ENCODE results near the gene NDRG3. TPM values are rescaled to one million over a fixed set of nuclear protein-coding genes. Genes with fewer than 3 reads are reported as not detected.

NDRG3 gene
- total and polyA plus RNA-seq, 4 donors: 12.2 to 20.8 (median 17.7) TPM

DNA sequence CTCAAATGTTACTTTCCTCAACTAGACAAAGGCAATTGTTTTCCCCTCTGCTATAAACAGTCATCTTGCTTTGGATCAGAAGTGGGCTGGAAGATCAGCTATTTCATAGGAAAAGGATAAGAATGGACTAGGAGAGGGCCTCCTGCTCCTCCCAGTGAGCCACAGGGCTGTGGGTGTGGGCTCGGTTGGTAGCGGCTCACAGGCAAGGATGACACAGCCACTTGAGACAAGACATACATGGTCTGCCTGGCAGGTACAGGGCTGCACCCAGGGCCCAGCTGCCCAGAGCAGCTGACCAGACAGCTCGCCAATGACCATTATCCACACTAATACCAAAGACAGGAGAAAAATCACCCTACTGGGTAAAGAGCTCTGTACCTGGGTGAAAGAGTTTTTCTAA, 90.9 kb downstream of the NDRG3 start:
- no peak for ATAC-seq (ENCODE audit: insufficient read depth, low FRiP score)
- H3K36me3 ChIP-seq (ENCODE audit: control insufficient read depth in 4 of 4, insufficient read depth in 4 of 4, low read length in 4 of 4): peaks cover 7 to 33% (median 14%) of the 10 kb centered on the region in 4 donors

DNA sequence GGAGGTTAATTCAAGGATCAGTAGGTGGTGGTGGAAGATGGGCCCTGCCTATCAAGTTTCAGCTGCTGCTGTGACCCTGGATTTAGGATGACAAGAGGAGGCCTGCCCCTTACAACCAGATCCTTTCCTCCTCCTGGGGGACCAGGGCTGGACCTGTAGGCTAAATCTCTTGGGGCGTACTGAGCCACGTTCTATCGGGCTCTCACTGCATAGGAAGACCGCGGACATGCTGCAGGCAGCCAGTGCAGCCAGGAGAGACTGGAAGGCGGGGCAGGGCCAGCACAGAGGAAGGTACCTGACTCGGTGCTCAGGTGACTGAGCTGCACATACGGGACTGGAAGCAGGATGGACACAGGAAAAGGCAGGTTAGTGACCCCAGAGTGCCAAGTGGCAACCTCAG, 91.4 kb downstream of the NDRG3 start:
- 96 to 98% methylated on average over 8 of the region's 8 CpGs for WGBS, 2 donors
- TF ChIP-seq CTCF (IDR thresholded peaks at IDR 0.05; ENCODE audit: control extremely low read depth, extremely low read depth): no peak
- Histone ChIP-seq H3K9ac (ENCODE audit: insufficient read depth in 1 of 2, low read length in 2 of 2) (no peak overlapping the region), H3K27me3 (ENCODE audit: control insufficient read depth in 3 of 3, insufficient read depth in 3 of 3, low read length in 2 of 3) (no peaks in the 10 kb centered on the region), H3K27ac (ENCODE audit: low read depth in 1 of 2, low read length in 1 of 2) (no peak overlapping the region), H3K9me3 (ENCODE audit: control insufficient read depth in 4 of 4, insufficient read depth in 3 of 4, low read length in 3 of 4) (no peaks in the 10 kb centered on the region), H3K4me3 (no peak overlapping the region), H3K36me3 (ENCODE audit: control insufficient read depth in 4 of 4, insufficient read depth in 4 of 4, low read length in 4 of 4) (peaks cover 7 to 32% (median 14%) of the 10 kb centered on the region in 4 donors), H3K4me1 (ENCODE audit: control insufficient read depth in 5 of 5, insufficient read depth in 5 of 5, low read length in 5 of 5) (no peaks in the 10 kb centered on the region)
- ATAC-seq (ENCODE audit: insufficient read depth, low FRiP score) (no peak), DNase-seq (no peak)

More for the DNA sequence above, 90.9 kb downstream of the NDRG3 start:
- H3K27ac ChIP-seq (ENCODE audit: low read depth in 1 of 2, low read length in 1 of 2): no peak overlapping the region
- DNase-seq: no peak
- WGBS, 2 donors: 96 to 98% methylated on average over 3 of the region's 3 CpGs
- no peak overlapping the region for H3K4me3 ChIP-seq
- no peak overlapping the region for H3K9ac ChIP-seq (ENCODE audit: insufficient read depth in 1 of 2, low read length in 2 of 2)
- H3K9me3 ChIP-seq (ENCODE audit: control insufficient read depth in 4 of 4, insufficient read depth in 3 of 4, low read length in 3 of 4): no peaks in the 10 kb centered on the region
- H3K4me1 ChIP-seq (ENCODE audit: control insufficient read depth in 5 of 5, insufficient read depth in 5 of 5, low read length in 5 of 5): no peaks in the 10 kb centered on the region
- H3K27me3 ChIP-seq (ENCODE audit: control insufficient read depth in 3 of 3, insufficient read depth in 3 of 3, low read length in 2 of 3): no peaks in the 10 kb centered on the region
- TF ChIP-seq CTCF (IDR thresholded peaks at IDR 0.05; ENCODE audit: control extremely low read depth, extremely low read depth): no peak

- Histone ChIP-seq H3K9ac (ENCODE audit: insufficient read depth in 1 of 2, low read length in 2 of 2) (no peak overlapping the region), H3K9me3 (ENCODE audit: control insufficient read depth in 4 of 4, insufficient read depth in 3 of 4, low read length in 3 of 4) (no peaks in the 10 kb centered on the region), H3K27ac (ENCODE audit: low read depth in 1 of 2, low read length in 1 of 2) (no peak overlapping the region), H3K27me3 (ENCODE audit: control insufficient read depth in 3 of 3, insufficient read depth in 3 of 3, low read length in 2 of 3) (no peaks in the 10 kb centered on the region), H3K4me3 (no peak overlapping the region), H3K36me3 (ENCODE audit: control insufficient read depth in 4 of 4, insufficient read depth in 4 of 4, low read length in 4 of 4) (peaks cover 7 to 32% (median 14%) of the 10 kb centered on the region in 4 donors), H3K4me1 (ENCODE audit: control insufficient read depth in 5 of 5, insufficient read depth in 5 of 5, low read length in 5 of 5) (no peaks in the 10 kb centered on the region)
- 86 to 95% methylated on average over 9 of the region's 9 CpGs for WGBS, 2 donors
- ATAC-seq (ENCODE audit: insufficient read depth, low FRiP score) (no peak), DNase-seq (no peak)
- no peak for TF ChIP-seq CTCF (IDR thresholded peaks at IDR 0.05; ENCODE audit: control extremely low read depth, extremely low read depth)
Measured at GRCh38 chr20:36653456-36653855, 92.4 kb downstream of the NDRG3 start.

Data from lung (tissue), 12 donors.